GM12872 (cell line): Measurements from ENCODE around the gene ADAD2.

ENCODE experiments used
- TF ChIP-seq, protein P1 (sequence below): IDR thresholded peaks from 3 replicates; pipeline ENCODE4 v1.5.1; 2011; ENCODE audit warnings: low read depth, mild to moderate bottlenecking, low read length, moderate library complexity; ENCODE audit not compliant: insufficient read depth

ADAD2 gene

DNA sequence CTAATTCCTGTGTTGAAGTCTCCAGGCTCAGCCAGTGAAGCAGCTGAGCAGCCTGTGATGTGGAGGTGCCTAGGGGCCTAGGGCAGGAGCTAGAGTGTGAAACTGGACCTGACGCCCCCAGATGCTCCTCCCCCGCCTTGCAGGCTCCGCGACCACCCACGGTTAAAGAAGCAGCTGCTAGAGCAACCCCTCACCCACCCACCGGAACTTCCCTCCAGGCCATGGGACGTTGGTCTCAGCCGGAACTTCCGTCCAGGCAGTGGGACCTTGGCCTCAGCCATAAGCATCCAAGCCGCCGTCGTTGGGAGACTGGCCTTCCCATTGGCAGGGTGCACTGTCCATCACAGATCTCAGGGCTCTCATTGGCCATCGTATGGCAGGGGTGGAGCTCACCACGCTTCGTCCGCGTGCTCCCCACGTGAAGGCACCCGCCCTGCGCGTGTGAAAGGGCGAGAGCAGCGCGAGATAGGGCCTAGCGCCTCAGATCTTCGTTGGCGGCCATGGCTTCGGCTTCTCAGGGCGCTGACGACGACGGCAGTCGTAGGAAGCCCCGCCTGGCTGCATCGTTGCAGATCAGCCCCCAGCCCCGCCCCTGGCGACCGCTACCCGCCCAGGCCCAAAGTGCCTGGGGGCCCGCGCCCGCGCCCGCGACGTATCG lies at the start of gene ADAD2:
Gene ADAD2 (plus strand): TSS at position 427 of the 658 bp plus-strand sequence. CDS start 74 bp downstream, at position 501.
- TF ChIP-seq, protein P1, sequence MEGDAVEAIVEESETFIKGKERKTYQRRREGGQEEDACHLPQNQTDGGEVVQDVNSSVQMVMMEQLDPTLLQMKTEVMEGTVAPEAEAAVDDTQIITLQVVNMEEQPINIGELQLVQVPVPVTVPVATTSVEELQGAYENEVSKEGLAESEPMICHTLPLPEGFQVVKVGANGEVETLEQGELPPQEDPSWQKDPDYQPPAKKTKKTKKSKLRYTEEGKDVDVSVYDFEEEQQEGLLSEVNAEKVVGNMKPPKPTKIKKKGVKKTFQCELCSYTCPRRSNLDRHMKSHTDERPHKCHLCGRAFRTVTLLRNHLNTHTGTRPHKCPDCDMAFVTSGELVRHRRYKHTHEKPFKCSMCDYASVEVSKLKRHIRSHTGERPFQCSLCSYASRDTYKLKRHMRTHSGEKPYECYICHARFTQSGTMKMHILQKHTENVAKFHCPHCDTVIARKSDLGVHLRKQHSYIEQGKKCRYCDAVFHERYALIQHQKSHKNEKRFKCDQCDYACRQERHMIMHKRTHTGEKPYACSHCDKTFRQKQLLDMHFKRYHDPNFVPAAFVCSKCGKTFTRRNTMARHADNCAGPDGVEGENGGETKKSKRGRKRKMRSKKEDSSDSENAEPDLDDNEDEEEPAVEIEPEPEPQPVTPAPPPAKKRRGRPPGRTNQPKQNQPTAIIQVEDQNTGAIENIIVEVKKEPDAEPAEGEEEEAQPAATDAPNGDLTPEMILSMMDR = no peak

DNA sequence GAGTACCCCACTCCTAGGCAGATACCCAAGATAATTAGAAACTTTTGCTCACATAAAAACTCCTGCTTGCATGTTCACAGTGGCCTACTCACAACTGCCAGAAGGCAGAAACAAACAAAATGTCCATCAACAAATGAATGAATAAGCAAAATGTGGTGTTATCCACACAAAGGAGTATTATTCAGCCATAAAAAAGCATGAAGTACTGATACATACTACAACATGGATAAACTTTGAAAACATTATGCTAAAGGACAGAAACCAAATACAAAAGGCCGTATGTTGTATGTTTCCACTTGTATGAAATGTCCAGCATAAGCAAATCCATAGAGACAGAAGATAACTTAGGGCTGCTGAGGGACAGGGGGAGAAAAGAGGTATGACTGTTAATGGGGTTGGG lies 47.9 kb upstream of the ADAD2 start:
- TF ChIP-seq, protein P1 = no peak

DNA sequence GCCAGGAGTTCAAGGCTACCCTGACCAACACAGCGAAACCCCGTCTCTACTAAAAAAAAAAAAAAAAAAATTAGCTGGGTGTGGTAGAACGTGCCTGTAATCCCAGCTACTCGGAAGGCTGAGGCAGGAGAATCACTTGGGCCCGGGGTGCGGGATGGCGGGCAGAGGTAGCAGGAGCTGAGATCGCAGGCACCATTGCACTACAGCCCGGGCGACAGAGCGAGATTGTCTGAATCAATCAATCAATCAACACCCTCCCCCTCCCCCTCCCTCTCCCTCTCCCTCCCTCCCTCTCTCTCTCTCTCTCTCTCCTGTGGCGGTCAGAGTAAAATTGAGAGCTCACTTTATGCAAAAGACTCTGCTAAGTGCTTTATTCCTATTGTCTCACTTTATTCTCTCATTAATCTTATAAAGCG lies 47.2 kb upstream of the ADAD2 start:
- TF ChIP-seq, protein P1 = no peak

DNA sequence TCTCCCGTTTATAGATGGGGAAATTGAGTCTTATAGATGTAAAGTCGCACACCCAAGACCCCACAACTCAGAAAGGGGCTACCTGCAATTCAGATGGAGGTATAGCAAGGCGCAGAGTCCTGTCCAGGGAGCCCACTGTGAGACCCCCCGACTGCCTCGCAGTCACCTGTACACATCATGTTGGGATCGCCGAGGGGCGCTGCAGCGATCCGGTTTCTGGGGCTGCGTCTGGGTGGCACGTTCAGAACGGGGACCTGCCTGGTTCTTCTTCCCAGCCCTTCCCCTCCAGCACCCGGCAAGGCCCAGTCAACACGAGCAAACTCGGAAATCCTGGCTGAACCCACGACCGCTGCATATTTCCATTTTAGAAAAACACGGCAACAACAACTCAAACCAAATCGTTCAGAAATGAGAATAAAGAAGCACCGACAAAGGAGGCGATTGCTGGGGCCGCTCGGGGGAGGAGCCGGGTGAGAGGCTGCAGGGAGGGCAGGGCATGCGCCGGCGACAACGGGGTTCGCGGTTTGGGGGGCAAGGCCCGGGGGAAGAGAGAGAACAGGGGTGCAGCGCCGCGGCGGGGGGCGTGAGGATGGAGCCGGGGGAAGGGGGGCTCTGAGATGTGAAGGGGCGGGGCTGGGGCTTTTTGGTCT lies 46.6 kb upstream of the ADAD2 start:
- TF ChIP-seq, protein P1 = peak; percentile 39; the same call in 2 of the 3 replicates

DNA sequence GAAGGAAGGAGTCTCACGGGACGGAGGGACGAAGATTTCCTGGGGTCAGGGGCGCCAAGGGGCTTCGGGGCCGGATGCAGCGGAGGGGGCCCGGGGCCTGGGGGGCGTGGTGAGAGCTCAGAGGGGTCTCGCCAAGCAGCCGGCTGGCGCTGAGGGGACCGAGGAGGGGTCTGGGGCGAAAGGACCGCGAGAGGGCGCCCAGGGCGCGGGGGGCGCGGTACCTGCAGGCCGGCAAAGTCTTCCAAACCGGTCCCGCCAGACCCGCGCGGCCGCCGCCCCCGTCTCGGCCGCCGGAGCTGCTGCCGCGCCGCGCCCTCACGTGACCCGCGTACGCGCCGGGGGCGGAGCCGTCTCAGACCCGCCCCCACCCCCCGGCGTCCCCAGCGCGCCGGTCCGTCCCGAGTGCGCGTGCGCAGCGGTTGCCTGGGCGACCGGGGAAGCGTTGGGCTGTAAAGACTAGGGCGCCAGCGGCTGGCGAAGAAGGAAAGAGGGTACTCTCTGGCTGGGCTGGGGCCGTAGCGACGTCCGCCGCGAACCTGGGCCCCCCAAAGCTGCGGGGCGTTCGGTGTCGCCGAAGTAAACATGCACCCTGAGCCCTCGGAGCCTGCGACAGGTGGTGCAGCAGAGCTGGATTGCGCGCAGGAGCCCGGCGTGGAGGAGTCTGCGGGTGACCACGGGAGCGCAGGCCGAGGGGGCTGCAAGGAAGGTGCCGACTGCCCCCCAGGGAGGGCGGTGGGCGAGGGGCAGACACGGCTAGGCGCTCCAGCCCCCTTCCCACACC lies 45.9 kb upstream of the ADAD2 start, which contains the start of the genes DNAAF1 and HSDL1:
Gene DNAAF1 (plus strand): TSS at position 450 of the 781 bp plus-strand sequence. CDS start 133 bp downstream, at position 583.
Gene HSDL1 (minus strand): TSS at position 319 of the 781 bp plus-strand sequence. CDS start 13,856 bp downstream, outside the sequence.
- TF ChIP-seq, protein P1 = 0 out of 3 replicates have a peak, but pooled peaks have one; percentile 10

DNA sequence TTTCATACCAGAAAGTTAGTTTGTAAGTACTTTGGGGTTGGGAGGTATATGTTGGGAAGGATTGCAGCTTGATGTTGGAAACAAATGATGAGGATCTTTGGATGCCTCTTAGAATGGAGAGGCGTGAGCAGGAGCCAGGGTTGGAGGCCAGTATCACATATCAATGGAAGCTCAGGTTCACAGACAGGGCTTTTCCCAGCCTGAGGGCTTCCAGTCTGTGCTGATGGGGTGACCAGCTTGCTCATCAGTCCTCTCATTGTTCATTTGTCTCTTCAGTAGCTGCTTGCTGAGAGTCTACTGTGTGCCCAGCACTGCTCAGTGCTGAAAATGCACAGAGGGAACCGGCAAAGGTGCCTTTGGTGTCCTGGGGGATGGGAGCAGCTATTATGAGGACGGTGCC lies 40.0 kb upstream of the ADAD2 start:
- TF ChIP-seq, protein P1 = no peak
